Heart left ventricle (tissue), 16 donors: ENCODE results near the gene KIT. TPM values are rescaled to one million over a fixed set of nuclear protein-coding genes. Genes with fewer than 3 reads are reported as not detected.
"Not testable (repeated sequence)": the region's sequence is repeated elsewhere in the genome, so short reads cannot be mapped to it uniquely, and the experiment has no call there.

Experiments
- ATAC-seq, 4 donors: fragments of 200-7000 bp; cut with Tn5 transposase; one replicate each; pipeline ENCODE4 v1.9.1; 2020 to 2022; ENCODE audit warnings: moderate library complexity in 4 of 4, mild to moderate bottlenecking in 3 of 4, moderate number of reproducible peaks in 1 of 4
- DNase-seq, 5 donors: peaks; one replicate each; pipeline ENCODE4 v3.0.0-alpha.2; 2020
- H3K27ac ChIP-seq, 12 donors: fragments of 200-600 bp; sonication (generic) in 4 of 12; one replicate each; pipeline versions ENCODE4 v1.5.0 to v1.8.0; 2016 to 2022; ENCODE audit warnings: mild to moderate bottlenecking in 2 of 12
- H3K27me3 ChIP-seq, 9 donors: fragments of 200-600 bp; sonication (generic) in 2 of 9; one replicate each; pipeline versions ENCODE4 v1.5.1 to v1.8.0; 2016 to 2022; ENCODE audit warnings: mild to moderate bottlenecking in 3 of 9
- H3K36me3 ChIP-seq, 9 donors: fragments of 200-600 bp; sonication (generic) in 2 of 9; one replicate each; pipeline versions ENCODE4 v1.5.0 to v1.8.0; 2018 to 2022; ENCODE audit warnings: mild to moderate bottlenecking in 2 of 9
- H3K4me1 ChIP-seq, 12 donors: fragments of 200-600 bp; sonication (generic) in 4 of 12; one replicate each; pipeline versions ENCODE4 v1.5.0 to v1.8.0; 2016 to 2022; ENCODE audit warnings: mild to moderate bottlenecking in 3 of 12
- H3K4me3 ChIP-seq, 12 donors: fragments of 200-600 bp; sonication (generic) in 4 of 12; one replicate each; pipeline versions ENCODE4 v1.5.0 to v1.8.0; 2017 to 2022; ENCODE audit warnings: mild to moderate bottlenecking in 9 of 12, moderate library complexity in 4 of 12
- H3K9me3 ChIP-seq, 12 donors: fragments of 200-600 bp; sonication (generic) in 4 of 12; one replicate each; pipeline versions ENCODE4 v1.5.0 to v1.8.0; 2016 to 2022; ENCODE audit warnings: mild to moderate bottlenecking in 1 of 12
- CTCF ChIP-seq, 12 donors: fragments of 200-600 bp; sonication (generic) in 4 of 12; IDR thresholded peaks; one replicate each; pipeline versions ENCODE4 v1.5.0 to v1.8.0; 2018 to 2022; ENCODE audit warnings: antibody characterized with exemption in 12 of 12, mild to moderate bottlenecking in 5 of 12
- POLR2A ChIP-seq, 2 donors: fragments of 450-650 bp; IDR thresholded peaks; one replicate each; pipeline ENCODE4 v1.6.1; 2017; ENCODE audit warnings: antibody characterized with exemption in 2 of 2, mild to moderate bottlenecking in 2 of 2, moderate library complexity in 2 of 2
- WGBS, 4 donors: extraction: QIAGEN DNeasy Blood & Tissue Kit in 2 of 4; methylation state at CpG; one replicate each; pipeline versions ENCODE4 v1.1.5 to v1.1.7; 2013 to 2018; 5-methylcytosine and 5-hydroxymethylcytosine counted together
- intact Hi-C, 10 donors: fragments of 100-400 bp; cut with DNase I; formaldehyde crosslinking; loops; one replicate each; pipeline versions ENCODE4 v1.11.1 to v1.14.2; 2022
- polyA plus RNA-seq, 2 donors: library from polyadenylated mRNA; stranded (reverse); fragments of 200-250 nt; gene quantifications; one replicate each; pipeline ENCODE4 v1.2.3, GENCODE V29; 2013
- total RNA-seq, 9 donors: library from RNA; depleted of rRNA in 2 of 9; stranded (reverse); fragments of >200 nt in 2 of 9; fragmentation: NEBNext Ultra II Directional in 3 of 9; extraction: Animal tissue kit (Norgen Biotek cat#: 25700) in 3 of 9; gene quantifications; one replicate each; pipeline versions ENCODE4 v1.1.0 to v1.2.4, GENCODE V29; 2016 to 2023
- donor health status: ischemic (EF 13 %, LVEDD 7.1; RV severe dilation, severe dysfunction).
- donor health status: healthy with polysubstance abuse.
- donor health status: DM: no; HTN: yes; CAD: no.
- donor health status: DM: no; HTN: no; CAD: no.
- donor health status: ischemic (EF 25% LVEDD 6.9; RV normal size, moderate dysfunction).
- donor health status: ischemic (EF 25% LVEDD 5.7; RV mildly dilated, moderate dysfunction).
- donor health status: healthy.
- donor health status: DM: yes; HTN: yes; CAD: no.
- donor health status: ischemic (EF 35%, LVEDD 5.7; RV mildly dilated, moderate dysfunction).
- donor health status: nonischemic (EF 11% LVEDD 7.7; RV severe dilation, severe dysfunction).
- donor health status: DM: yes; HTN: yes; CAD: no.
- donor health status: PGD.
- donor health status: ischemic (EF 29% LVEDD 5.4; RV normal size, mild dysfunction).
- donor health status: nonischemic (EF 23%, LVEDD 6.1; RV moderate dilation, normal function).

The KIT gene
- total and polyA plus RNA-seq, 11 donors = 0.08 to 4.7 (median 1.7) TPM

- H3K36me3 ChIP-seq = no peaks in the 10 kb centered on the region
- intact Hi-C loops = no loop called here
- TF ChIP-seq POLR2A (IDR thresholded peaks at IDR 0.05) (no peak), CTCF (IDR thresholded peaks at IDR 0.05) (no peak)
- H3K4me3 ChIP-seq = no peak overlapping the region
- H3K27ac ChIP-seq = no peak overlapping the region
- no peaks in the 10 kb centered on the region for H3K27me3 ChIP-seq
- H3K9me3 ChIP-seq = no peaks in the 10 kb centered on the region
- DNase-seq (no peak), ATAC-seq (no peak)
- 64 to 72% (median 68%) methylated on average over 4 of the region's 4 CpGs for WGBS, 4 donors
- no peaks in the 10 kb centered on the region for H3K4me1 ChIP-seq
These were observed 20.4 kb upstream of the KIT start for GRCh38 chr4:54637325-54637724.

- H3K27me3 ChIP-seq, intact Hi-C loops, H3K4me1 ChIP-seq, H3K27ac ChIP-seq, H3K9me3 ChIP-seq, H3K36me3 ChIP-seq, ATAC-seq, DNase-seq, H3K4me3 ChIP-seq: not testable (repeated sequence)
- WGBS, 4 donors = 93 to 96% (median 95%) methylated on average over 9 of the region's 9 CpGs
These were observed 16.7 kb upstream of the KIT start for GRCh38 chr4:54641101-54641500.

GRCh38 chr4:54643172-54643571, 14.6 kb upstream of the KIT start:
- H3K36me3 ChIP-seq = no peaks in the 10 kb centered on the region
- DNase-seq = no peak
- H3K4me3 ChIP-seq = no peak overlapping the region
- peaks cover 0 to 7% (median 0%) of the 10 kb centered on the region in 12 donors for H3K4me1 ChIP-seq
- WGBS, 4 donors = 47 to 60% (median 52%) methylated on average over 5 of the region's 5 CpGs
- TF ChIP-seq CTCF (IDR thresholded peaks at IDR 0.05) = no peak
- no peak for TF ChIP-seq POLR2A (IDR thresholded peaks at IDR 0.05)
- no peaks in the 10 kb centered on the region for H3K9me3 ChIP-seq
- intact Hi-C loops = no loop called here
- no peaks in the 10 kb centered on the region for H3K27me3 ChIP-seq
- ATAC-seq = peak in 2 of 4 donors; percentile 27 to 73
- no peak overlapping the region for H3K27ac ChIP-seq

GRCh38 chr4:54643958-54644751, 13.6 kb upstream of the KIT start:
- Histone ChIP-seq H3K27me3 (no peaks in the 10 kb centered on the region), H3K4me3 (no peak overlapping the region), H3K4me1 (peaks cover 0 to 7% (median 0%) of the 10 kb centered on the region in 12 donors), H3K9me3 (no peaks in the 10 kb centered on the region), H3K27ac (no peak overlapping the region), H3K36me3 (no peaks in the 10 kb centered on the region)
- peak in 1 of 4 donors; percentile 66 for ATAC-seq
- no peak for TF ChIP-seq POLR2A (IDR thresholded peaks at IDR 0.05)
- no peak for TF ChIP-seq CTCF (IDR thresholded peaks at IDR 0.05)
- intact Hi-C loops = no loop called here
- no peak for DNase-seq
- WGBS, 4 donors = 45 to 56% (median 50%) methylated on average over 6 of the region's 6 CpGs

- H3K4me3 ChIP-seq = no peak overlapping the region
- intact Hi-C loops = no loop called here
- ATAC-seq (no peak), DNase-seq (no peak)
- H3K9me3 ChIP-seq = no peaks in the 10 kb centered on the region
- H3K36me3 ChIP-seq = no peaks in the 10 kb centered on the region
- peaks cover 0 to 7% (median 0%) of the 10 kb centered on the region in 12 donors for H3K4me1 ChIP-seq
- no peaks in the 10 kb centered on the region for H3K27me3 ChIP-seq
- no peak overlapping the region for H3K27ac ChIP-seq
- TF ChIP-seq POLR2A (IDR thresholded peaks at IDR 0.05) (no peak), CTCF (IDR thresholded peaks at IDR 0.05) (no peak)
- 75 to 100% (median 95%) methylated on average over 1 of the region's 1 CpG for WGBS, 4 donors
These were observed 11.9 kb upstream of the KIT start for GRCh38 chr4:54645830-54646229.
